Bronchial smooth muscle cell (primary cell): ENCODE results near the gene SMIM17. TPM values are rescaled to one million over a fixed set of nuclear protein-coding genes. Genes with fewer than 3 reads are reported as not detected.

ENCODE experiments used
- total RNA-seq: library from RNA; depleted of rRNA; stranded (reverse); fragments of >200 nt; gene quantifications from 2 replicates; pipeline ENCODE4 v1.2.1, GENCODE V29; 2014

Gene SMIM17
- total RNA-seq: 0.32 TPM in 1 of 2 replicates, not detected in the other

GRCh38 chr19:56642711-56643459 is at the start of gene SMIM17:
Gene SMIM17 (plus strand): TSS chr19:56643159. CDS start chr19:56645668, 2,509 bp downstream.

GRCh38 chr19:56594783-56595547 is 48.0 kb upstream of the SMIM17 start, which contains the start of gene ZNF71:
Gene ZNF71 (plus strand): TSS chr19:56595302. CDS start chr19:56601559, 6,257 bp downstream.

GRCh38 chr19:56671613-56671994 is 28.6 kb downstream of the SMIM17 start, which contains the start of gene ZNF835:
Gene ZNF835 (minus strand): TSS chr19:56671757. CDS start chr19:56665198, 6,559 bp downstream.

Other genes starting within 250 kb of the SMIM17 start
- gene ZNF582, start 249.6 kb upstream of the SMIM17 start, total RNA-seq: 2.7 and 3.1 TPM in 2 replicates
- gene ZNF583, start 238.8 kb upstream of the SMIM17 start, total RNA-seq: 4.2 and 4.4 TPM in 2 replicates
- gene ZNF667, start 165.8 kb upstream of the SMIM17 start, total RNA-seq: 5.4 and 6.8 TPM in 2 replicates
- gene ZNF471, start 135.3 kb upstream of the SMIM17 start, total RNA-seq: 4.9 and 5.8 TPM in 2 replicates
- 5.3 and 6.0 TPM in 2 replicates for gene ZFP28, start 104.2 kb upstream of the SMIM17 start, total RNA-seq
- gene ZNF470, start 75.7 kb upstream of the SMIM17 start, total RNA-seq: 5.8 and 6.1 TPM in 2 replicates
- gene ZNF71, start 47.9 kb upstream of the SMIM17 start, total RNA-seq: 5.7 and 9.2 TPM in 2 replicates
- 0.09 TPM in 1 of 2 replicates, not detected in the other for gene ZNF835, start 28.6 kb downstream of the SMIM17 start, total RNA-seq
- gene PEG3, start 197.6 kb downstream of the SMIM17 start, total RNA-seq: 0.16 and 2.9 TPM in 2 replicates
- gene ZIM2, start 197.6 kb downstream of the SMIM17 start, total RNA-seq: 0.09 TPM in 1 of 2 replicates, not detected in the other